Stimulated activated CD4-positive, alpha-beta T cell treated with anti-CD3 and anti-CD28 coated beads, Interleukin-4, amount 100 ng/mL, for 48 hours (primary cell): Measurements from ENCODE around the gene GLI3.

ENCODE experiments used
- DNase-seq, 2 donors: peaks; one replicate each; pipeline ENCODE4 v3.0.0-alpha.2; 2020; ENCODE audit warnings: low read depth in 2 of 2

The GLI3 gene

DNA sequence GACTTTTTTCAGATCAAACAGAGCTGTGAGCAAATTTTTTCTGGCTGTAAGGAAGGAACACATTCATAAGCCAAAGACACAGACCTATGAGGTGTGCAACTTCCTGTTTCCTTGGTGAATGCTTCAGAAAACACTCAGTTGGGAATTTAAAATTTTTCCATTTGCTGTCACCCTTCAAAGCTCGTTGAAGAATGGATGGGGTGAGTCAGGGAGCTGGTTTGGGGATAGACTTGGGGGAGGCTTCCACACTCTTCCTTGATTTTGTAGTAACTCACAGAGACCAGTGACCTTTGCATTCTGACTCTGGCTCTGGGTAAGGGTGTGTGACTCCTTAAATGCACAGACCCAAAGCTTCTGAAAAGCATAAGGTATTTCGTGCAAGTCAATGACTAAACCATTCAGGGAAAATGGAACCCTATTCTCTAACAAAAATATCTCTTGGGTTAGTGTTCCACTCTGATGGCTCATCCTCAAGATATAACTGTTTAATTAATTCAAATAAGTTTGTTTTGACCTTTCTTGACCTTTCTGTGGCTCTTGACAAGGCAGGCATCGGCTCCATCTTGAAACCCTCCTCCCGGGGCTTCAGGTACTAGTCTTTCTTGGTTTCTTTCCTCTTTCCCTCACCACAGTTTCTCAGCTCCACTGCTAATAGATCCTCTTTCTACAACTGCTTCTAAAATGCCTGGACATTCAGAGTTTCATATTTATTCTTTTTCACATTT lies 306.3 kb downstream of the GLI3 start:
- DNase-seq, result no peak

GRCh38 chr7:41928781-41929180 lies 308.2 kb downstream of the GLI3 start:
- no peak for DNase-seq

GRCh38 chr7:41928166-41928565 lies 308.8 kb downstream of the GLI3 start:
- no peak for DNase-seq

DNA sequence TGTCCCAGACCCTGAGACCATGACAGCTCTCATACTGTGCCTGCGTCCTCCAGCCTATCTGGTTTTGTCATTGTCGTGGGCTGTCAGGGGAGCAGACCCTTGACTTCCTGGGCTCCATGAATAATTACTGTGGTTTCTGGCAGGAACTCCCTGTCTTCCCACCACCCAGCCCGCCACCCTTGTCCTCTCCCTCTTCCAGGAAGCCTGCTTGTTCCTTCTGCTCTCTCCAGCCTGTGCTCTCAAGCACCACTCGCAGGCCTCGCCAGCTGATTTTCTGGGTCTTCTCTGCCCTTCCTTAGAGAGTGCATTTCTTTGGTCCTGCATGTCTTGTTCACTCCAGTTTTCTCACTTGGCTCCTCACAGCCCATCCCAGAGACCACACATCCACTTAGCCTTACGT lies 309.6 kb downstream of the GLI3 start:
- DNase-seq, result no peak

GRCh38 chr7:41925946-41926345 lies 311.1 kb downstream of the GLI3 start:
- DNase-seq, result no peak

GRCh38 chr7:41924796-41925195 lies 312.2 kb downstream of the GLI3 start:
- DNase-seq, result no peak

GRCh38 chr7:41922373-41922772 lies 314.6 kb downstream of the GLI3 start:
- no peak for DNase-seq

DNA sequence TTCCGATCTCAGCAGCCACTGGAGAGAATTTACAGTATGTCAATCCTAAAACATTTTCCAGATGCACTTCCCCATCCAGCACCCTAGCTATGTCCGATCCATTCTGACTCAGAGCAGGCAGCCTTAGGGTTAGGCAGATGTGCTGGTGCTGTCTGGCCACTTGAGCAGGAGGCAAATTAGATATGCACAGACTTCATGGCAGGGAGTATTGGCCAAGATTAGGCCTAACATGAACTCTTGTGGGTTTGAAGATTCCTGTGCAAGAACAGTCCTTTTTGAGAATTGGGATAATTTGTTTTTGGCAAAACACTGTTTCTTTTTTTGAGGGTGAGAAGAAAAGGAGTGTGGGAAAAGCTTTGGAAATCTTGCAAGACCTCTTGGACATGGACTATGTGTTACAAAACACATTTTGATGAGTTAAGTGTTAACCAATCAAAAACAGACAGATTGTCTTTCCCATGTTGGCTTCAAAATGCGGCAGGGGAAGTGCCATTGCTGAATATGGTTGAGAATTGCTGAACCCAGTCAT lies 315.5 kb downstream of the GLI3 start:
- DNase-seq, result no peak

DNA sequence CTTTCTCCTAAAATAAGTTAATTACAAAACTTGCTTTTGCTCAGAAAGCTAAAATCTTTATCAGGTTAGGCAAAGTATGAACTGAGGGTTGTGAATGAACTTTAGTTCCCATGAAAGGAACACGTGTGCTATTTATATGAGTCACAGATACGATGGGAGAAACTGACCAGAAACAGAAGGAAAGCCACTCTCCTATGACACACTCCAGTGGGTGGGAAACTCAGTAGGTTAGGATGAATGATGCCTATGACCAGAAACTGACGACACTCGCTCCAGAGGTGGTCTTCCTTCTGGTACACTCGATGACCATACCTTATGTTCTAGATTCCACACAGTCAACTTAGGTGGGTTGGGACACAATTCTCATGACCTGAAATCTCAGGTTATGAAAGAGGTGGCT lies 318.4 kb downstream of the GLI3 start:
- no peak for DNase-seq

DNA sequence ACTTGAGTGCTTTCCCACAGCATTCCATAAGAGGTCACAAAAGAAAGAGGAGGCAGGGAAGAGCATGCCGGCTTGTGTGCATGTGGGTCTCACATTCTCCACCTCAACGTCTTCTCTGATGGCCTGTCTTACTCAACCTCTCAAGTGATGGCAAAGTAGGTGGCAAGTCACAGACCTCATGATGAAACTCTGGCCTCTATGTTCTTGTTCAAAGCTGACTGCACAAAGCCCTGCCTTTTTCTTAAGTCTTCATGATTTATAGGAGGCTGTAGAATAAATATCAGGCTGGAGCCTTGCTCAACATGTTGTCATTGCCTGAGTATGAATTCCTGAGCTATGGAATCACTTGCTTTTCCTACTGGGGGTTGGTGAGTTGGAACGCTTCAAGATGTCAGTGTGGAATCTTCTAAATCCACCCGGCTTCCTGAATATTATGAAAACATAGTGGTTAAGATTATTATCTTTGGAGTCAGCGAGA lies 320.5 kb downstream of the GLI3 start:
- no peak for DNase-seq

DNA sequence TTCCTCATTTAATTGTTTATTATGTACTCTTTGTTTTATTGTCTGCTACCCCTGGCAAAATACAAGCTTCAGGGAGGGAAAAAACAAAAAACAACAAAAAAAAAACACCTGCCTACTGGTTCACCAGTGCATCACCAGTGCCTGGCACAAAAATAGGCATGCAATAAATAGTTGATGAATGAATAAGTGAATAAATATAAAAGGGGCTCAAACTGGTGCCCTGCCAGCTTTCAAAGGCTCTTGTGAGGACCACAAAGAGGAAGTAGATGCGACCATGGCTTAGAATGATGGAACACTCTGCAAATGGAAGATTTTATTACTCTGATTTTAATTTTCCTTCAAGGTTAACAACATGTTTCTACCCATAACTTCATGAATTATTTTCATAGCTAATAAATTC lies 321.1 kb downstream of the GLI3 start:
- DNase-seq, result no peak

- DNase-seq, result no peak
Observed at GRCh38 chr7:41912851-41913567, 324.0 kb downstream of the GLI3 start.

DNA sequence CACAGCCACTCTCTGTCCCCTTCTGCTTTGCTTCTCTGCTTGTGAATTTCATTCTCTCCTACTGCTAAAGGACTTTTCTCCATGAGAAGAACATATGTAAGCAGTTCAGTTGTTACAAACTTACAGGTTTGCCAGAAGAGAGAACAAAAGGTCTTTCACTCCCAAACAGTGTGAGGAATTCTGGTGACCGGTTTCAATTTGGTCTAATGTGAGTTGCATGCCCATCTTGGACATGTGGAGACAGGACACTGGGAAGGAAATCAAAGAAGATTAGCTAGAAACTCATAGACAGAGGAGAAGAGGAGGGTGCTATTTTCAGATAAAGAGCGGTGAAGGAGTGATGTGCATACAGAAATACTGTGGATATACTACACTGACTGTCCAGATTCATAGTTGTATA lies 324.6 kb downstream of the GLI3 start:
- no peak for DNase-seq

DNA sequence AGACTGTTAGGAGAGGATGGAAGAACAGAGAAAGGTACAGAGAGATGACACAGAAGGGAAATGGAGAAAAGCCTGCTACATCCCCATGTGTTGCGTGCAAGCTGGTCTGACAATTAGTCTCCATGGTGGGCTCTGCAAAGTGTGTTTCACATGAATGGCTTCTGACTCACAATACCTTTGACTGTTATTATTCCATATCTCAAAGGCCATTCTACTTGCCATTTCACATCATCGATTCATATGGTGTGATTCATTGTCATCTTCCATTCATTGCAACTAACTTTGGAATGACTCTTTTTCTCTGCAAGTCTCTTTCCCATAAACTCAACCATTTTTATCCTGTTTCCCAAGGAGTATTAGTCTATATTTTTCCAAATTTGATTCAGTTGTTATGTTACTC lies 325.2 kb downstream of the GLI3 start:
- DNase-seq, result no peak
